GM19455 (cell line): ENCODE data around the gene CNTNAP3B.
"Not testable (repeated sequence)": the region's sequence is repeated elsewhere in the genome, so short reads cannot be mapped to it uniquely, and the experiment has no call there.

ENCODE experiments used
- ATAC-seq: cut with Tn5 transposase; IDR thresholded peaks from one replicate; pipeline ENCODE4 v1.9.1; 2021; ENCODE audit not compliant: unreplicated experiment

CNTNAP3B gene

GRCh38 chr9:42129073-42129729 is at the start of gene CNTNAP3B:
CNTNAP3B (minus strand) TSS chr9:42129426; CDS start chr9:42129094, 332 bp downstream.
- ATAC-seq, result not testable (repeated sequence)

- ATAC-seq, result not testable (repeated sequence)
These were observed 31.1 kb upstream of the CNTNAP3B start for GRCh38 chr9:42160299-42160698.

- ATAC-seq, result not testable (repeated sequence)
These were observed 2.0 kb downstream of the CNTNAP3B start for GRCh38 chr9:42127056-42127841.

- not testable (repeated sequence) for ATAC-seq
These were observed 8.2 kb downstream of the CNTNAP3B start for GRCh38 chr9:42121007-42121406.

GRCh38 chr9:42095929-42096328 is 33.3 kb downstream of the CNTNAP3B start:
- ATAC-seq, result not testable (repeated sequence)

GRCh38 chr9:42084559-42084952 is 44.7 kb downstream of the CNTNAP3B start:
- ATAC-seq, result not testable (repeated sequence)

- not testable (repeated sequence) for ATAC-seq
These were observed 45.2 kb downstream of the CNTNAP3B start for GRCh38 chr9:42083877-42084558.

GRCh38 chr9:42080376-42080775 is 48.9 kb downstream of the CNTNAP3B start:
- not testable (repeated sequence) for ATAC-seq

- ATAC-seq, result not testable (repeated sequence)
These were observed 54.4 kb downstream of the CNTNAP3B start for GRCh38 chr9:42074868-42075267.

- ATAC-seq, result not testable (repeated sequence)
These were observed 58.2 kb downstream of the CNTNAP3B start for GRCh38 chr9:42071026-42071425.

- ATAC-seq, result not testable (repeated sequence)
These were observed 59.0 kb downstream of the CNTNAP3B start for GRCh38 chr9:42070035-42070799.

- not testable (repeated sequence) for ATAC-seq
These were observed 75.4 kb downstream of the CNTNAP3B start for GRCh38 chr9:42053874-42054273.

- ATAC-seq, result not testable (repeated sequence)
These were observed 78.5 kb downstream of the CNTNAP3B start for GRCh38 chr9:42050701-42051100.

GRCh38 chr9:42044422-42045010 is 84.7 kb downstream of the CNTNAP3B start:
- ATAC-seq, result not testable (repeated sequence)

- not testable (repeated sequence) for ATAC-seq
These were observed 95.7 kb downstream of the CNTNAP3B start for GRCh38 chr9:42033541-42033940.

GRCh38 chr9:42020639-42021038 is 108.6 kb downstream of the CNTNAP3B start:
- ATAC-seq, result not testable (repeated sequence)

- not testable (repeated sequence) for ATAC-seq
These were observed 110.9 kb downstream of the CNTNAP3B start for GRCh38 chr9:42018220-42018922.

GRCh38 chr9:42014317-42014716 is 114.9 kb downstream of the CNTNAP3B start:
- ATAC-seq, result not testable (repeated sequence)

- ATAC-seq, result not testable (repeated sequence)
These were observed 137.6 kb downstream of the CNTNAP3B start for GRCh38 chr9:41991607-41992006.

GRCh38 chr9:41980271-41980670 is 149.0 kb downstream of the CNTNAP3B start:
- not testable (repeated sequence) for ATAC-seq
